Upper lobe of left lung (tissue), 6 donors: ENCODE data around the gene PLCB2. TPM values are rescaled to one million over a fixed set of nuclear protein-coding genes. Genes with fewer than 3 reads are reported as not detected.
A peak's percentile ranks its signal among the peaks of the same experiment; 100 is the strongest.

Experiments
- ATAC-seq, 2 donors: fragments of 200-7000 bp; cut with Tn5 transposase; one replicate each; pipeline ENCODE4 v1.9.1; 2022; ENCODE audit warnings: mild to moderate bottlenecking in 2 of 2, moderate library complexity in 2 of 2; ENCODE audit not compliant: low FRiP score in 2 of 2
- DNase-seq, 2 donors: peaks; one replicate each; pipeline ENCODE4 v3.0.0-alpha.2; 2019 to 2020
- H3K27ac ChIP-seq, 4 donors: fragments of 200-600 bp; sonication (generic); one replicate each; pipeline ENCODE4 v1.5.1; 2016 to 2019
- H3K27me3 ChIP-seq, 4 donors: fragments of 200-600 bp; sonication (generic); one replicate each; pipeline ENCODE4 v1.5.1; 2017 to 2019
- H3K36me3 ChIP-seq, 4 donors: fragments of 200-600 bp; sonication (generic); one replicate each; pipeline ENCODE4 v1.5.1; 2016 to 2019
- H3K4me1 ChIP-seq, 4 donors: fragments of 200-600 bp; sonication (generic); one replicate each; pipeline ENCODE4 v1.5.1; 2018 to 2019
- H3K4me3 ChIP-seq, 4 donors: fragments of 200-600 bp; sonication (generic); one replicate each; pipeline ENCODE4 v1.5.1; 2017 to 2019; ENCODE audit warnings: mild to moderate bottlenecking in 2 of 4, moderate library complexity in 1 of 4
- H3K9me3 ChIP-seq, 4 donors: fragments of 200-600 bp; sonication (generic); one replicate each; pipeline ENCODE4 v1.5.1; 2018 to 2019
- CTCF ChIP-seq, 6 experiments: fragments of 450-650 bp in 4 of 6; fragments of 200-600 bp in 2 of 6; sonication (generic) in 2 of 6; IDR thresholded peaks; one replicate each; pipeline ENCODE4 v1.5.1; 2016 to 2019; ENCODE audit warnings: antibody characterized with exemption in 6 of 6
- EP300 ChIP-seq, 4 donors: sonication (generic); formaldehyde crosslinking; IDR thresholded peaks; one replicate each; pipeline ENCODE4 v1.5.1; 2017; ENCODE audit warnings: antibody characterized with exemption in 4 of 4, control low read depth in 2 of 4
- POLR2A ChIP-seq, 4 donors: fragments of 450-650 bp; IDR thresholded peaks; one replicate each; pipeline ENCODE4 v1.5.1; 2016 to 2017; ENCODE audit warnings: antibody characterized with exemption in 4 of 4, mild to moderate bottlenecking in 2 of 4
- POLR2AphosphoS5 ChIP-seq, 2 donors: sonication (generic); formaldehyde crosslinking; IDR thresholded peaks; one replicate each; pipeline ENCODE4 v1.5.1; 2017; ENCODE audit warnings: antibody characterized with exemption in 2 of 2
- WGBS, 2 donors: methylation state at CpG; one replicate each; pipeline ENCODE4 v1.1.5; 2017 to 2018; 5-methylcytosine and 5-hydroxymethylcytosine counted together
- total RNA-seq, 6 donors: library from RNA; depleted of rRNA in 4 of 6; stranded (reverse); fragments of >200 nt in 4 of 6; gene quantifications; one replicate each; pipeline versions ENCODE4 v1.1.0 to v1.2.1, GENCODE V29; 2016 to 2021
- donor health status: DM: no; HTN: no; CAD: no; lungs with moderate emphysema.
- donor health status: DM: no; HTN: yes; CAD: no; lungs with severe emphysema.

The PLCB2 gene
- total RNA-seq, 6 donors from 2014 or later: 26.9 to 170 (median 85.7) TPM

GRCh38 chr15:40335938-40336743, 28.4 kb upstream of the PLCB2 start:
- Histone ChIP-seq H3K27ac (peak overlapping the region; percentile 85 to 95 (median 93)), H3K27me3 (no peaks in the 10 kb centered on the region), H3K9me3 (no peaks in the 10 kb centered on the region), H3K4me1 (peaks cover 81 to 99% (median 85%) of the 10 kb centered on the region in 4 donors), H3K4me3 (no peak overlapping the region), H3K36me3 (peaks cover 0 to 23% (median 5%) of the 10 kb centered on the region in 4 donors)
- DNase-seq (peak in 1 of 2 donors; percentile 54), ATAC-seq (no peak)
- 70 to 84% methylated on average over 11 to 13 of the region's 13 CpGs for WGBS, 2 donors
- no peak for TF ChIP-seq POLR2AphosphoS5 (IDR thresholded peaks at IDR 0.05)
- no peak for TF ChIP-seq POLR2A (IDR thresholded peaks at IDR 0.05)
- no peak for TF ChIP-seq EP300 (IDR thresholded peaks at IDR 0.05)
- TF ChIP-seq CTCF (IDR thresholded peaks at IDR 0.05): no peak

- peak overlapping the region; percentile 85 to 95 (median 93) for H3K27ac ChIP-seq
- no peaks in the 10 kb centered on the region for H3K9me3 ChIP-seq
- peak; percentile 3 to 6 for ATAC-seq
- H3K4me1 ChIP-seq: peaks cover 82 to 99% (median 84%) of the 10 kb centered on the region in 4 donors
- H3K36me3 ChIP-seq: peaks cover 0 to 23% (median 5%) of the 10 kb centered on the region in 4 donors
- H3K4me3 ChIP-seq: no peak overlapping the region
- H3K27me3 ChIP-seq: no peaks in the 10 kb centered on the region
- TF ChIP-seq POLR2A (IDR thresholded peaks at IDR 0.05) (peak in 1 of 4 donors; percentile 15), POLR2AphosphoS5 (IDR thresholded peaks at IDR 0.05) (peak in 1 of 2 donors; percentile 7), EP300 (IDR thresholded peaks at IDR 0.05) (no peak)
- 72 to 82% methylated on average over 21 to 25 of the region's 26 CpGs for WGBS, 2 donors
- peak; percentile 73 to 86 for DNase-seq
These were observed 27.4 kb upstream of the PLCB2 start for GRCh38 chr15:40334941-40335795.

GRCh38 chr15:40334541-40334940, 26.8 kb upstream of the PLCB2 start:
- H3K9me3 ChIP-seq: no peaks in the 10 kb centered on the region
- ATAC-seq: peak in 1 of 2 donors; percentile 9

GRCh38 chr15:40333922-40334492, 26.3 kb upstream of the PLCB2 start:
- peaks cover 0 to 23% (median 5%) of the 10 kb centered on the region in 4 donors for H3K36me3 ChIP-seq
- WGBS, 2 donors: 16 to 28% methylated on average over 12 of the region's 12 CpGs
- H3K27ac ChIP-seq: peak overlapping the region; percentile 85 to 95 (median 93)
- peak; percentile 58 to 83 for ATAC-seq
- H3K4me1 ChIP-seq: peaks cover 78 to 99% (median 80%) of the 10 kb centered on the region in 4 donors
- no peaks in the 10 kb centered on the region for H3K27me3 ChIP-seq
- peak overlapping the region in 2 of 4 donors; percentile 4 to 25 for H3K4me3 ChIP-seq
- no peaks in the 10 kb centered on the region for H3K9me3 ChIP-seq
- DNase-seq: peak; percentile 44 to 83
- peak; percentile 62 to 82 for TF ChIP-seq POLR2AphosphoS5 (IDR thresholded peaks at IDR 0.05)
- peak in 1 of 4 donors; percentile 70 for TF ChIP-seq POLR2A (IDR thresholded peaks at IDR 0.05)
- no peak for TF ChIP-seq EP300 (IDR thresholded peaks at IDR 0.05)
- peak in 2 of 6 experiments; percentile 20 to 37 for TF ChIP-seq CTCF (IDR thresholded peaks at IDR 0.05)

More at GRCh38 chr15:40334541-40334940, 26.8 kb upstream of the PLCB2 start:
- Histone ChIP-seq H3K4me3 (no peak overlapping the region), H3K27me3 (no peaks in the 10 kb centered on the region), H3K27ac (peak overlapping the region; percentile 85 to 95 (median 93)), H3K4me1 (peaks cover 82 to 99% (median 83%) of the 10 kb centered on the region in 4 donors), H3K36me3 (peaks cover 0 to 23% (median 5%) of the 10 kb centered on the region in 4 donors)
- WGBS, 2 donors: 60 to 71% methylated on average over 3 of the region's 3 CpGs
- DNase-seq: peak in 1 of 2 donors; percentile 47
- TF ChIP-seq EP300 (IDR thresholded peaks at IDR 0.05): no peak
- TF ChIP-seq POLR2A (IDR thresholded peaks at IDR 0.05): no peak
- no peak for TF ChIP-seq CTCF (IDR thresholded peaks at IDR 0.05)
- TF ChIP-seq POLR2AphosphoS5 (IDR thresholded peaks at IDR 0.05): no peak
